Measurements from ENCODE around the gene JUP.
A peak's percentile ranks its signal among the peaks of the same experiment; 100 is the strongest.

JUP gene

GRCh38 chr17:41823580-41823979, 37.1 kb upstream of the JUP start:
- no peak overlapping the region for H3K9ac ChIP-seq (ENCODE audit: insufficient read length, low read depth)
- H3K4me1 ChIP-seq (ENCODE audit: insufficient read depth, insufficient read length) = peaks cover 15% of the 10 kb centered on the region
- no peak for DNase-seq (ENCODE audit: low read depth, low spot score)
- peaks cover 76% of the 10 kb centered on the region for H3K36me3 ChIP-seq (ENCODE audit: insufficient read depth, insufficient read length, low read length)
- H3K27me3 ChIP-seq (ENCODE audit: insufficient read depth, insufficient read length) = no peaks in the 10 kb centered on the region
- no peaks in the 10 kb centered on the region for H3K9me3 ChIP-seq (ENCODE audit: insufficient read depth, low read length)
- no peak overlapping the region for H3K4me3 ChIP-seq (ENCODE audit: insufficient read length, low read depth)
- TF ChIP-seq SUZ12 (IDR thresholded peaks at IDR 0.05; ENCODE audit: extremely low read depth, insufficient read depth, insufficient read length) = no peak
- no peak for TF ChIP-seq YY1 (IDR thresholded peaks at IDR 0.05; ENCODE audit: insufficient read depth, insufficient read length)
- TF ChIP-seq ZNF274 (IDR thresholded peaks at IDR 0.05; ENCODE audit: low read depth, low read length) = no peak

GRCh38 chr17:41823141-41823524, 36.6 kb upstream of the JUP start:
- Histone ChIP-seq H3K4me3 (ENCODE audit: insufficient read length, low read depth) (no peak overlapping the region), H3K9ac (ENCODE audit: insufficient read length, low read depth) (no peak overlapping the region), H3K36me3 (ENCODE audit: insufficient read depth, insufficient read length, low read length) (peaks cover 76% of the 10 kb centered on the region)

GRCh38 chr17:41822216-41823140, 36.0 kb upstream of the JUP start:
- Histone ChIP-seq H3K9me3 (ENCODE audit: insufficient read depth, low read length) (no peaks in the 10 kb centered on the region), H3K27me3 (ENCODE audit: insufficient read depth, insufficient read length) (no peaks in the 10 kb centered on the region), H3K36me3 (ENCODE audit: insufficient read depth, insufficient read length, low read length) (peaks cover 73% of the 10 kb centered on the region), H3K4me3 (ENCODE audit: insufficient read length, low read depth) (no peak overlapping the region), H3K4me1 (ENCODE audit: insufficient read depth, insufficient read length) (peaks cover 18% of the 10 kb centered on the region), H3K9ac (ENCODE audit: insufficient read length, low read depth) (no peak overlapping the region)
- TF ChIP-seq SUZ12 (IDR thresholded peaks at IDR 0.05; ENCODE audit: extremely low read depth, insufficient read depth, insufficient read length) (no peak), ZNF274 (IDR thresholded peaks at IDR 0.05; ENCODE audit: low read depth, low read length) (no peak), YY1 (IDR thresholded peaks at IDR 0.05; ENCODE audit: insufficient read depth, insufficient read length) (no peak)
- DNase-seq (ENCODE audit: low read depth, low spot score) = no peak

More at GRCh38 chr17:41823141-41823524, 36.6 kb upstream of the JUP start:
- Histone ChIP-seq H3K9me3 (ENCODE audit: insufficient read depth, low read length) (no peaks in the 10 kb centered on the region), H3K27me3 (ENCODE audit: insufficient read depth, insufficient read length) (no peaks in the 10 kb centered on the region), H3K4me1 (ENCODE audit: insufficient read depth, insufficient read length) (peaks cover 15% of the 10 kb centered on the region)
- DNase-seq (ENCODE audit: low read depth, low spot score) = no peak
- no peak for TF ChIP-seq ZNF274 (IDR thresholded peaks at IDR 0.05; ENCODE audit: low read depth, low read length)
- TF ChIP-seq SUZ12 (IDR thresholded peaks at IDR 0.05; ENCODE audit: extremely low read depth, insufficient read depth, insufficient read length) = no peak
- no peak for TF ChIP-seq YY1 (IDR thresholded peaks at IDR 0.05; ENCODE audit: insufficient read depth, insufficient read length)

- H3K4me3 ChIP-seq (ENCODE audit: insufficient read length, low read depth) = no peak overlapping the region
- TF ChIP-seq YY1 (IDR thresholded peaks at IDR 0.05; ENCODE audit: insufficient read depth, insufficient read length) (no peak), SUZ12 (IDR thresholded peaks at IDR 0.05; ENCODE audit: extremely low read depth, insufficient read depth, insufficient read length) (no peak), ZNF274 (IDR thresholded peaks at IDR 0.05; ENCODE audit: low read depth, low read length) (no peak)
- no peak for DNase-seq (ENCODE audit: low read depth, low spot score)
- peaks cover 77% of the 10 kb centered on the region for H3K36me3 ChIP-seq (ENCODE audit: insufficient read depth, insufficient read length, low read length)
- peaks cover 22% of the 10 kb centered on the region for H3K4me1 ChIP-seq (ENCODE audit: insufficient read depth, insufficient read length)
- no peaks in the 10 kb centered on the region for H3K9me3 ChIP-seq (ENCODE audit: insufficient read depth, low read length)
- H3K9ac ChIP-seq (ENCODE audit: insufficient read length, low read depth) = no peak overlapping the region
- H3K27me3 ChIP-seq (ENCODE audit: insufficient read depth, insufficient read length) = no peaks in the 10 kb centered on the region
Measured at GRCh38 chr17:41821776-41822175, 35.3 kb upstream of the JUP start.

GRCh38 chr17:41818024-41818423, 31.5 kb upstream of the JUP start:
- no peak for DNase-seq (ENCODE audit: low read depth, low spot score)

GRCh38 chr17:41816637-41817320, 30.3 kb upstream of the JUP start:
- peaks cover 61% of the 10 kb centered on the region for H3K36me3 ChIP-seq (ENCODE audit: insufficient read depth, insufficient read length, low read length)
- H3K4me3 ChIP-seq (ENCODE audit: insufficient read length, low read depth) = no peak overlapping the region
- TF ChIP-seq SUZ12 (IDR thresholded peaks at IDR 0.05; ENCODE audit: extremely low read depth, insufficient read depth, insufficient read length) (no peak), ZNF274 (IDR thresholded peaks at IDR 0.05; ENCODE audit: low read depth, low read length) (no peak), YY1 (IDR thresholded peaks at IDR 0.05; ENCODE audit: insufficient read depth, insufficient read length) (no peak)
- H3K27me3 ChIP-seq (ENCODE audit: insufficient read depth, insufficient read length) = no peaks in the 10 kb centered on the region
- H3K9me3 ChIP-seq (ENCODE audit: insufficient read depth, low read length) = no peaks in the 10 kb centered on the region
- no peak overlapping the region for H3K9ac ChIP-seq (ENCODE audit: insufficient read length, low read depth)
- no peak for DNase-seq (ENCODE audit: low read depth, low spot score)
- peaks cover 26% of the 10 kb centered on the region for H3K4me1 ChIP-seq (ENCODE audit: insufficient read depth, insufficient read length)

More at GRCh38 chr17:41818024-41818423, 31.5 kb upstream of the JUP start:
- Histone ChIP-seq H3K27me3 (ENCODE audit: insufficient read depth, insufficient read length) (no peaks in the 10 kb centered on the region), H3K9ac (ENCODE audit: insufficient read length, low read depth) (no peak overlapping the region), H3K9me3 (ENCODE audit: insufficient read depth, low read length) (no peaks in the 10 kb centered on the region), H3K4me1 (ENCODE audit: insufficient read depth, insufficient read length) (peaks cover 26% of the 10 kb centered on the region), H3K4me3 (ENCODE audit: insufficient read length, low read depth) (no peak overlapping the region), H3K36me3 (ENCODE audit: insufficient read depth, insufficient read length, low read length) (peaks cover 71% of the 10 kb centered on the region)
- TF ChIP-seq ZNF274 (IDR thresholded peaks at IDR 0.05; ENCODE audit: low read depth, low read length) (no peak), SUZ12 (IDR thresholded peaks at IDR 0.05; ENCODE audit: extremely low read depth, insufficient read depth, insufficient read length) (no peak), YY1 (IDR thresholded peaks at IDR 0.05; ENCODE audit: insufficient read depth, insufficient read length) (no peak)

GRCh38 chr17:41814195-41814594, 27.7 kb upstream of the JUP start:
- Histone ChIP-seq H3K4me3 (ENCODE audit: insufficient read length, low read depth) (peak overlapping the region; percentile 87), H3K4me1 (ENCODE audit: insufficient read depth, insufficient read length) (peaks cover 26% of the 10 kb centered on the region), H3K9me3 (ENCODE audit: insufficient read depth, low read length) (no peaks in the 10 kb centered on the region), H3K9ac (ENCODE audit: insufficient read length, low read depth) (peak overlapping the region; percentile 91), H3K36me3 (ENCODE audit: insufficient read depth, insufficient read length, low read length) (peaks cover 47% of the 10 kb centered on the region), H3K27me3 (ENCODE audit: insufficient read depth, insufficient read length) (no peaks in the 10 kb centered on the region)
- no peak for TF ChIP-seq YY1 (IDR thresholded peaks at IDR 0.05; ENCODE audit: insufficient read depth, insufficient read length)
- TF ChIP-seq ZNF274 (IDR thresholded peaks at IDR 0.05; ENCODE audit: low read depth, low read length) = no peak
- TF ChIP-seq SUZ12 (IDR thresholded peaks at IDR 0.05; ENCODE audit: extremely low read depth, insufficient read depth, insufficient read length) = no peak
- DNase-seq (ENCODE audit: low read depth, low spot score) = no peak

Data from NT2/D1 (cell line).